K562 (cell line): Measurements from ENCODE around the gene MT1E. TPM values are rescaled to one million over a fixed set of nuclear protein-coding genes. Genes with fewer than 3 reads are reported as not detected.

Experiments
- ATAC-seq: fragments of 200-7000 bp; cut with Tn5 transposase; 3 replicates; pipeline ENCODE4 v1.9.1; 2020; ENCODE audit warnings: moderate library complexity
- BruUV-seq: library from RNA; stranded (reverse); fragments of 400-500 nt; replicated peaks from 2 replicates; lab custom pipeline; 2021; lab: Mats Ljungman, UMichigan
- CTCF ChIA-PET: fragments of 300-600 bp; formaldehyde crosslinking; extraction: SDS; loops from one replicate; lab custom pipeline; 2021; ENCODE audit warnings: low intra/inter-chr PET ratio; lab: Yijun Ruan, JAX
- POLR2A ChIA-PET: fragments of 300-600, 350-650 bp; sonication (Branson Sonifier 250); formaldehyde crosslinking; extraction: SDS; loops from one replicate; lab custom pipeline; 2021; ENCODE audit warnings: antibody characterized with exemption, inconsistent platforms; lab: Yijun Ruan, JAX
- DNase-seq, 4 experiments: peaks; one replicate each; pipeline versions ENCODE4 v3.0.0 to v3.0.0-alpha.2; 2011 to 2018; ENCODE audit warnings: low spot score in 3 of 4, mixed read lengths in 3 of 4; ENCODE audit errors: extremely low read depth in 1 of 4
- FAIRE-seq: peaks from 2 replicates; lab custom pipeline; 2011; peaks lifted over from hg19 to GRCh38; lab: Jason Lieb, UNC
- H2AFZ ChIP-seq: 2 replicates; pipeline ENCODE4 v1.6.0; 2011; ENCODE audit warnings: low read depth, low read length, control low read depth, inconsistent platforms
- H3K27ac ChIP-seq: fragments of 200-600 bp; 3 replicates; pipeline ENCODE4 v1.8.0; 2011; ENCODE audit warnings: low read depth, mild to moderate bottlenecking, control low read depth, inconsistent platforms, low read length, moderate library complexity, mixed read lengths; ENCODE audit errors: extremely low read depth
- H3K27me3 ChIP-seq, 2 experiments: fragments of 300-600 bp in 1 of 2; 2 replicates in 1 of 2; 3 replicates in 1 of 2; pipeline versions ENCODE4 v1.6.0 to v1.8.0; 2011; ENCODE audit warnings: inconsistent platforms in 2 of 2, low read length in 2 of 2, mild to moderate bottlenecking in 1 of 2, mixed read lengths in 1 of 2, moderate library complexity in 1 of 2; ENCODE audit not compliant: control insufficient read depth in 2 of 2, insufficient read depth in 2 of 2
- H3K36me3 ChIP-seq: fragments of 300-600 bp; 3 replicates; pipeline ENCODE4 v1.8.0; 2011; ENCODE audit warnings: mild to moderate bottlenecking, low read length, inconsistent platforms; ENCODE audit not compliant: control insufficient read depth, insufficient read depth
- H3K4me1 ChIP-seq, 2 experiments: fragments of 200-600 bp in 1 of 2; replicated peaks in 1 of 2; 2 replicates in 1 of 2; 3 replicates in 1 of 2; pipeline versions ENCODE4 v1.5.1 to v1.8.0; 2011; ENCODE audit warnings: inconsistent platforms in 2 of 2, low read length in 2 of 2, mild to moderate bottlenecking in 1 of 2, mixed read lengths in 1 of 2, moderate library complexity in 1 of 2; ENCODE audit not compliant: control insufficient read depth in 2 of 2, insufficient read depth in 2 of 2
- H3K4me2 ChIP-seq: 2 replicates; pipeline ENCODE4 v1.6.1; 2011; ENCODE audit warnings: low read length, control low read depth, inconsistent platforms, mixed read lengths; ENCODE audit not compliant: insufficient read depth
- H3K4me3 ChIP-seq: fragments of 200-600 bp; sonication (generic), shearing (Covaris generic); 2 replicates; pipeline ENCODE4 v1.5.1; 2016; ENCODE audit warnings: control low read depth, inconsistent platforms
- H3K79me2 ChIP-seq: fragments of 200-600 bp; 3 replicates; pipeline ENCODE4 v1.8.0; 2011; ENCODE audit warnings: low read length, inconsistent platforms; ENCODE audit not compliant: control insufficient read depth, insufficient read depth
- H3K9ac ChIP-seq, 2 experiments: 2 replicates each; pipeline versions ENCODE4 v1.6.0 to v1.6.1; 2011; ENCODE audit warnings: low read depth in 2 of 2, low read length in 2 of 2, control low read depth in 1 of 2, inconsistent platforms in 1 of 2, mild to moderate bottlenecking in 1 of 2, mixed read lengths in 1 of 2; ENCODE audit not compliant: insufficient read depth in 1 of 2
- H3K9me1 ChIP-seq: one replicate; pipeline ENCODE4 v1.6.0; 2011; ENCODE audit warnings: inconsistent platforms, mild to moderate bottlenecking, low read length, moderate library complexity; ENCODE audit not compliant: control insufficient read depth, insufficient read depth
- H3K9me3 ChIP-seq: replicated peaks from 2 replicates; pipeline ENCODE4 v1.5.1; 2011; ENCODE audit warnings: low read depth, low read length, inconsistent platforms; ENCODE audit not compliant: control insufficient read depth, insufficient read depth
- H4K20me1 ChIP-seq: replicated peaks from 2 replicates; pipeline ENCODE4 v1.6.1; 2011; ENCODE audit warnings: low read length, inconsistent platforms, mixed read lengths; ENCODE audit not compliant: control insufficient read depth, insufficient read depth
- WGBS: fragments of 100-300 bp; shearing (Covaris generic); methylation state at CpG from one replicate; pipeline ENCODE4 v1.1.6; 2016; ENCODE audit warnings: low coverage, mixed read lengths; ENCODE audit not compliant: insufficient coverage; ENCODE audit errors: missing lambda C conversion rate; 5-methylcytosine and 5-hydroxymethylcytosine counted together
- in situ Hi-C: fragments of 300-500 bp; cut with MboI; formaldehyde crosslinking; loops from 4 replicates; pipeline ENCODE4 v1.15.0; 2018; ENCODE audit warnings: inconsistent platforms, mixed read lengths
- intact Hi-C: fragments of 100-400 bp; cut with micrococcal nuclease; formaldehyde crosslinking; loops from 2 replicates; pipeline ENCODE4 v1.14.2; 2022
- polyA plus RNA-seq, 8 experiments: library from polyadenylated mRNA; depleted of rRNA in 4 of 8; stranded (reverse) in 5 of 8; unstranded in 3 of 8; fragments of >200 nt; fragmentation: Nextera tagmentation in 2 of 8; fragmentation: Illumina TruSeq in 1 of 8; extraction: Ambion mirVana in 2 of 8; extraction: Trizol in 1 of 8; gene quantifications; 2 replicates each; pipeline versions ENCODE4 v1.2.1 to v1.2.3, GENCODE V29; 2011 to 2014; ENCODE audit warnings: inconsistent platforms in 1 of 8, missing spikeins in 1 of 8
- total RNA-seq, 7 experiments: library from RNA; depleted of rRNA in 6 of 7; stranded (reverse); fragments of >200 nt in 6 of 7; fragmentation: Illumina TruSeq in 2 of 7; extraction: Trizol in 2 of 7; gene quantifications; 2 replicates each; pipeline versions ENCODE4 v1.2.1 to v1.2.3, GENCODE V29; 2011 to 2021; ENCODE audit warnings: low replicate concordance in 1 of 7
- TF ChIP-seq, protein P1 (sequence below): fragments of 250-450 bp; sonication (Bioruptor Pico); IDR thresholded peaks from 2 replicates; pipeline ENCODE4 v1.4.0; 2020; ENCODE audit warnings: borderline replicate concordance
- TF ChIP-seq, protein P2 (sequence below): IDR thresholded peaks from 2 replicates; pipeline ENCODE4 v1.6.1; 2014; ENCODE audit warnings: antibody characterized with exemption

Gene MT1E
- total and polyA plus RNA-seq, 9 of the 15 experiments (the other 6 are each of a cell fraction or from before 2014, with no cell fraction given) = 0.29 to 0.81 (median 0.46) TPM; not detected in 3

DNA sequence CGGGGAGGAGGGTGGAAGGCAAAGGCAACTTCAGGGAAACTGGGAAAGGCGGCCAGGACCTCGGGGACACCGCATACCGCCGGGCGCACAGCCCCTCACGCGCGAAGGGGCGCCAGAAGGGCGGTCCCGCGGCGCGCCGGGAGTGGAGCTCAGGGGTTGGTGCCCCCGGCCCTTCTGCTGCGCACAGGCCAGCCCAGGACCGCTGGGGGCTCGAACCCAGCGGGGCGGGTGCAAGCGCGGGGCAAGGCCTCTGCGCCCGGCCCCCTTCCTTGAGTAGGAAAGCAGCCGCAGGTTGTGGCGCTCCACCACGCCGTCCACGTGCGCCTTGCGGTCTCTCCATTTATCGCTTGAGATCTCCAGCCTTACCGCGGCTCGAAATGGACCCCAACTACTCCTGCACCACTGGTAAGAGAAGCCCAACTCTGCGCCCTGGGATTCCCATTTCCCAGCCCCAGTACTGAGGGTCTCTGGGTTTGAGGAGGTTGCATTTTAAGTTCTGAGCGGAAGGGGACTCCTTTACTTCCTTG lies 9.9 kb downstream of the MT1E start:
- no peak overlapping the region for H3K4me3 ChIP-seq
- DNase-seq (no peak), ATAC-seq (no peak), FAIRE-seq (no peak)
- no TSS peak for BruUV-seq
- no peak overlapping the region for H3K27ac ChIP-seq
- no peak overlapping the region for H3K4me2 ChIP-seq
- no peaks in the 10 kb centered on the region for H3K79me2 ChIP-seq
- H3K27me3 ChIP-seq = peaks cover 49 to 79% of the 10 kb centered on the region in 2 experiments
- TF ChIP-seq, protein P1, sequence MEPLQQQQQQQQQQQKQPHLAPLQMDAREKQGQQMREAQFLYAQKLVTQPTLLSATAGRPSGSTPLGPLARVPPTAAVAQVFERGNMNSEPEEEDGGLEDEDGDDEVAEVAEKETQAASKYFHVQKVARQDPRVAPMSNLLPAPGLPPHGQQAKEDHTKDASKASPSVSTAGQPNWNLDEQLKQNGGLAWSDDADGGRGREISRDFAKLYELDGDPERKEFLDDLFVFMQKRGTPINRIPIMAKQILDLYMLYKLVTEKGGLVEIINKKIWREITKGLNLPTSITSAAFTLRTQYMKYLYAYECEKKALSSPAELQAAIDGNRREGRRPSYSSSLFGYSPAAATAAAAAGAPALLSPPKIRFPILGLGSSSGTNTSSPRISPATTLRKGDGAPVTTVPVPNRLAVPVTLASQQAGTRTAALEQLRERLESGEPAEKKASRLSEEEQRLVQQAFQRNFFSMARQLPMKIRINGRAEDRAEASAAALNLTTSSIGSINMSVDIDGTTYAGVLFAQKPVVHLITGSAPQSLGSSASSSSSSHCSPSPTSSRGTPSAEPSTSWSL (CRISPR knock-in tag) = no peak
- TF ChIP-seq, protein P2, sequence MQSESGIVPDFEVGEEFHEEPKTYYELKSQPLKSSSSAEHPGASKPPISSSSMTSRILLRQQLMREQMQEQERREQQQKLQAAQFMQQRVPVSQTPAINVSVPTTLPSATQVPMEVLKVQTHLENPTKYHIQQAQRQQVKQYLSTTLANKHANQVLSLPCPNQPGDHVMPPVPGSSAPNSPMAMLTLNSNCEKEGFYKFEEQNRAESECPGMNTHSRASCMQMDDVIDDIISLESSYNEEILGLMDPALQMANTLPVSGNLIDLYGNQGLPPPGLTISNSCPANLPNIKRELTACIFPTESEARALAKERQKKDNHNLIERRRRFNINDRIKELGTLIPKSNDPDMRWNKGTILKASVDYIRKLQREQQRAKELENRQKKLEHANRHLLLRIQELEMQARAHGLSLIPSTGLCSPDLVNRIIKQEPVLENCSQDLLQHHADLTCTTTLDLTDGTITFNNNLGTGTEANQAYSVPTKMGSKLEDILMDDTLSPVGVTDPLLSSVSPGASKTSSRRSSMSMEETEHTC = no peak
- TF ChIP-seq, all 486 proteins: peak for 0
- Histone ChIP-seq H3K4me1 (peaks cover 0 to 23% of the 10 kb centered on the region in 2 experiments; a peak in 2 of 5 replicates), H3K9me1 (no peaks in the 10 kb centered on the region), H3K9ac (no peak overlapping the region), H2AFZ (no peak overlapping the region), H3K36me3 (no peaks in the 10 kb centered on the region), H4K20me1 (0 out of 2 replicates have a peak, but pooled peaks cover 7% of the 10 kb centered on the region), H3K9me3 (no peaks in the 10 kb centered on the region)
- in situ Hi-C loops (no loop called here), intact Hi-C loops (no loop called here)
- ChIA-PET CTCF (no interaction called here), POLR2A (no interaction called here)
- WGBS = under 1% methylated on average over 35 of the region's 40 CpGs
